ENCODE data around the gene NIPBL. TPM values are rescaled to one million over a fixed set of nuclear protein-coding genes. Genes with fewer than 3 reads are reported as not detected.
"Not testable (repeated sequence)": the region's sequence is repeated elsewhere in the genome, so short reads cannot be mapped to it uniquely, and the experiment has no call there.

The NIPBL gene, protein sequence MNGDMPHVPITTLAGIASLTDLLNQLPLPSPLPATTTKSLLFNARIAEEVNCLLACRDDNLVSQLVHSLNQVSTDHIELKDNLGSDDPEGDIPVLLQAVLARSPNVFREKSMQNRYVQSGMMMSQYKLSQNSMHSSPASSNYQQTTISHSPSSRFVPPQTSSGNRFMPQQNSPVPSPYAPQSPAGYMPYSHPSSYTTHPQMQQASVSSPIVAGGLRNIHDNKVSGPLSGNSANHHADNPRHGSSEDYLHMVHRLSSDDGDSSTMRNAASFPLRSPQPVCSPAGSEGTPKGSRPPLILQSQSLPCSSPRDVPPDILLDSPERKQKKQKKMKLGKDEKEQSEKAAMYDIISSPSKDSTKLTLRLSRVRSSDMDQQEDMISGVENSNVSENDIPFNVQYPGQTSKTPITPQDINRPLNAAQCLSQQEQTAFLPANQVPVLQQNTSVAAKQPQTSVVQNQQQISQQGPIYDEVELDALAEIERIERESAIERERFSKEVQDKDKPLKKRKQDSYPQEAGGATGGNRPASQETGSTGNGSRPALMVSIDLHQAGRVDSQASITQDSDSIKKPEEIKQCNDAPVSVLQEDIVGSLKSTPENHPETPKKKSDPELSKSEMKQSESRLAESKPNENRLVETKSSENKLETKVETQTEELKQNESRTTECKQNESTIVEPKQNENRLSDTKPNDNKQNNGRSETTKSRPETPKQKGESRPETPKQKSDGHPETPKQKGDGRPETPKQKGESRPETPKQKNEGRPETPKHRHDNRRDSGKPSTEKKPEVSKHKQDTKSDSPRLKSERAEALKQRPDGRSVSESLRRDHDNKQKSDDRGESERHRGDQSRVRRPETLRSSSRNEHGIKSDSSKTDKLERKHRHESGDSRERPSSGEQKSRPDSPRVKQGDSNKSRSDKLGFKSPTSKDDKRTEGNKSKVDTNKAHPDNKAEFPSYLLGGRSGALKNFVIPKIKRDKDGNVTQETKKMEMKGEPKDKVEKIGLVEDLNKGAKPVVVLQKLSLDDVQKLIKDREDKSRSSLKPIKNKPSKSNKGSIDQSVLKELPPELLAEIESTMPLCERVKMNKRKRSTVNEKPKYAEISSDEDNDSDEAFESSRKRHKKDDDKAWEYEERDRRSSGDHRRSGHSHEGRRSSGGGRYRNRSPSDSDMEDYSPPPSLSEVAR (N-terminal part only)
- total RNA-seq = 10 to 100 TPM; 54.1 to 55.9 TPM

DNA sequence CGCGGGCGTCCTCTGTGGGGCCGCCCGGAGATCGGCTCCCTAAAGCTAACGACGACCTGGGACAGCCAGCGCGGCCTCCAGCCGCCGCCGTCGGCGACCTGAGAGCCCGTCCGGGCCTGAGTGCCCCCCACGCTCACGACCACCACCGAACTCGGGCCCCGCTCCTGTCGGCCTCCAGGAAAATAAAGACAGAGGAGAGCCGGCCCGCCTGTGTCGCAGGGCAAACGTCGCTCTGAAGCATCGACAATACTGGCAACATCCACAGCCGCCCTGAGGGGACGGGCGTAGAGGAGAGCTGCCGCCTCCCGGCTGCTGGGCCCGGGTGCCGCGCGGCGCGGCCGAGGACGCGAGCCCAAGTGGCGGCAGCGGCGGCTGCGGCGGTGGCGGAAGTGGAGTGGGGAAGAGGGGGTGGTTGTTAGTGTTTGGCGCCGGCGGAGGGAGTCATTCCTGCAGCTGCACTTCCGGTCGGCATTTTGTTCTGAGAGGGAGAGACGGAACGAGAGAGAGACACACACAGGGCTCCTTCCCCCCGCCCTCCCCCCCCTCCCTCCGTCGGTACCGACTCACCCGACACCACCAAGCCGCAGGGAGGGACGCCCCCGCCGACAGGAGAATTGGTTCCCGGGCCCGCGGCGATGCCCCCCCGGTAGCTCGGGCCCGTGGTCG is at the start of gene NIPBL:
NIPBL (plus strand) TSS at position 471 of the 666 bp plus-strand sequence. CDS start 76,928 bp downstream, outside the sequence.
- ChIA-PET CTCF (interaction anchor here (1.1 to 2.1 kb wide), 6 partner anchors 68 to 495 kb away, joined by 3 to 6 read pairs (median 4); partner anchors contain the start of gene NUP155), POLR2A (interaction anchor here (0.8 to 1.8 kb wide), 9 partner anchors 8 to 725 kb away, joined by 3 to 10 read pairs (median 4); partner anchors contain the start of genes LMBRD2, NUP155 and SKP2)
- ATAC-seq (peak; percentile 72), DNase-seq (peak; percentile 93)
- Mint-ChIP-seq H3K9me3 (ENCODE audit: insufficient read depth) (no peaks in the 10 kb centered on the region), H3K36me3 (ENCODE audit: low read depth) (peaks cover 22% of the 10 kb centered on the region), H3K27me3 (ENCODE audit: low read depth) (no peaks in the 10 kb centered on the region), H3K27ac (peak within 1 kb of the TSS; percentile 95), H3K4me3 (peak within 1 kb of the TSS; percentile 87), H3K4me1 (ENCODE audit: low read depth) (peaks cover 29% of the 10 kb centered on the region)

DNA sequence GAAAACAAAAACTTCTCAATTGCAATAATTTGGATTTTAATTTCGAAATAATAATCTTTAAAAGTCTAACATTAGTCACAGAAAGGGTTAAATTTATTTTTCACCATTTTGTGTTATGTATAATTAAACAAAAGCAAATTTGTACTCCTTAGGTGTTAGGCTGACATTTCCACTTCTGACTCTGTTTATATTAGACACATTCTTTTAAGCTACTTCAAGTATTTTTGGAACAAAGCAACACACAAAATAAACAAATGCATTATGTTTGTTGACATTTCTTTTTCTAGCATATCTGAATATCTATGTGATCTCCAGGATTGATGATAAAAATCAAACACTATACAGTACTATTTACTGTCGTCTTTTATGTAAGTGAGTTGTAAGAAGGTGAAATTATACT is 44.3 kb upstream of the NIPBL start:
- H3K4me3 Mint-ChIP-seq = no peak overlapping the region
- POLR2A ChIA-PET = interaction anchor here (0.6 kb wide), 1 partner anchor 125 kb away, joined by 3 read pairs; no protein-coding TSS in a partner anchor
- CTCF ChIA-PET = no interaction called here
- H3K27ac Mint-ChIP-seq = no peak overlapping the region
- no peaks in the 10 kb centered on the region for H3K4me1 Mint-ChIP-seq (ENCODE audit: low read depth)
- H3K36me3 Mint-ChIP-seq (ENCODE audit: low read depth) = no peaks in the 10 kb centered on the region
- ATAC-seq (no peak), DNase-seq (no peak)
- H3K27me3 Mint-ChIP-seq (ENCODE audit: low read depth) = peaks cover 9% of the 10 kb centered on the region
- H3K9me3 Mint-ChIP-seq (ENCODE audit: insufficient read depth) = no peaks in the 10 kb centered on the region

DNA sequence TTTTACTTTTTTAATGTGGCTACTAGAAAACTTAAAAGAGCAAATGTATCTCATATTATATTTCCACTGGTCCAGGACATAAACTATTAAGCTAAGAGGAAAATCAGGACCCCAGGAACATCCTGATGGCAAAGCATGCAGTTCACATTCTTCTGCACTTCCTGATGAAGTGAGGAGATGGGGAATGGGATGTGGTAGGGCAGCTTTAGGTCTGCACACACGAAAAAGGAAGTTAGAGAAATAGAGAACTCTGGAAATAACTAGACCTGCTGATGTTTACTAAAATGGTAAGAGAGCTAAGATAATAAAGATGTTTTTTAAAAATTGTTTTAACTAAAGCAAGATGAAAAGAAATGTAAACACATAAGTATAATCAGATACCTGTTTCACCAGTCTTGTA is 39.7 kb upstream of the NIPBL start:
- H3K4me1 Mint-ChIP-seq (ENCODE audit: low read depth) = no peaks in the 10 kb centered on the region
- POLR2A ChIA-PET = no interaction called here

DNA sequence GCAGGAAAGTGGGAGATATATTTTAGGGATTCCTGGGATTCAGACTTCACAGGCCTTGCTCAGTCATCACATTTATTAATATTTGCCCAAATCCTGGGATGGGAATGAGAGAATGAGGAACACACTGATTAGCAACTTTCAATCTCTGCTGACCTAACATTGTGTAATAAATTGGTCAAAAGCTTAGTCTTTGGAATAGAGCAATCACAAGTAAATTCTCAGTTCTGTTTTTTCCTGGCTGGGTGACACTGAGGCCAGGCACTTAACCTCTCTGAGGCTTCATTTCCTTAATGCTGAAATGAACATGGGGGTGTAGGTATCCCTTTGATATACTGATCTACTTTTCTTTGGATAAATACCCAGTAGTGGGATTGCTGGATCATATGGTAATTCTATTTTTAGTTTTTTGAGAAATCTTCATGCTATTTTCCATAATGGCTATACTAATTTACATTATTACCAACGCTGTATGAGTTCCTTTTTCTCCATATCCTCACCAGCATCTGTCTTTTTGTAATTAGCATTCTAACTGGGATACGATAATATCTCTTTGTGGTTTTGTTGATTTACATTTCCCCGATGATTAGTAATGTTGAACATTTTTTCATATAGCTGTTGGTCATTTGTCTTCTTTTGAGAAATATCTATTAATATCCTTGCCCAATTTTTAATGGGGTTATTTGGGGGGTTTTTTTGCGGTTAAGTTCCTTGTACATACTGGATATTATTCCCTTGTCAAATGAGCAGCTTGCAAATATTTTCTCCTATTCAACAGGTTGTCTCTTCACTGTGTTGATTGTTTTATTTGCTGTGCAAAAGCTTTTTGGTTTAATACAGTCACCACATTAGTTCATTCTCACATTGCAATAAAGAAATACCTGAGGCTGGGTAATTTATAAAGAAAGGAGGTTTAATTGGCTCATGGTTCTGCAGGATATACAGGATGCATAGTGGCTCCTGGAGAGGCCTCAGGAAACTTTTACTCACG is 36.8 kb upstream of the NIPBL start:
- Mint-ChIP-seq H3K9me3 (ENCODE audit: insufficient read depth) (no peaks in the 10 kb centered on the region), H3K4me3 (no peak overlapping the region), H3K36me3 (ENCODE audit: low read depth) (no peaks in the 10 kb centered on the region), H3K4me1 (ENCODE audit: low read depth) (peaks cover 10% of the 10 kb centered on the region), H3K27ac (no peak overlapping the region), H3K27me3 (ENCODE audit: low read depth) (peaks cover 12% of the 10 kb centered on the region)
- ChIA-PET CTCF (interaction anchor here (1.0 kb wide), 1 partner anchor 15 kb away, joined by 3 read pairs; no protein-coding TSS in a partner anchor), POLR2A (no interaction called here)
- DNase-seq (no peak), ATAC-seq (no peak)

More for the DNA sequence above, 39.7 kb upstream of the NIPBL start:
- DNase-seq = no peak
- ATAC-seq = no peak
- H3K27me3 Mint-ChIP-seq (ENCODE audit: low read depth) = peaks cover 12% of the 10 kb centered on the region
- no peaks in the 10 kb centered on the region for H3K9me3 Mint-ChIP-seq (ENCODE audit: insufficient read depth)
- H3K36me3 Mint-ChIP-seq (ENCODE audit: low read depth) = no peaks in the 10 kb centered on the region
- no peak overlapping the region for H3K27ac Mint-ChIP-seq
- H3K4me3 Mint-ChIP-seq = no peak overlapping the region
- CTCF ChIA-PET = no interaction called here

DNA sequence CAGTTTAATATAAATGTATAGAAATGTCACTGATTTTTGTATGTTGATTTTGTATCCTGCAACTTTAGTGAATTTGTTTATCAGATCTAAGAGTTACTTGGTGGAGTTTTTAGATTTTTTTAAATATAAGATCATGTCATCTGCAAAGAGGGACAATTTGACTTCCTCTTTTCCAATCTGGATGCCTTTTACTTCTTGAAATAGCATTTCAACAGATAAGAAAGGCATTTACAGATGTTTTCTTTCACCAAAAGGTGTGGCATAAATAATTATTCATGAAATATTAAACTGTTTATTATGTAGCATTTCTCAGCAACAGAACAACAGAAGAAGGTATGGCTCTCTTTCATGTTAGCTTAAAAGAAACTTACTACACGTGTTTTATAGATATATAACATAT is 34.9 kb upstream of the NIPBL start:
- Mint-ChIP-seq H3K27ac (no peak overlapping the region), H3K4me1 (ENCODE audit: low read depth) (peaks cover 11% of the 10 kb centered on the region), H3K4me3 (no peak overlapping the region), H3K36me3 (ENCODE audit: low read depth) (no peaks in the 10 kb centered on the region), H3K27me3 (ENCODE audit: low read depth) (peaks cover 13% of the 10 kb centered on the region), H3K9me3 (ENCODE audit: insufficient read depth) (no peaks in the 10 kb centered on the region)
- no peak for DNase-seq
- no peak for ATAC-seq
- POLR2A ChIA-PET = no interaction called here
- CTCF ChIA-PET = no interaction called here

DNA sequence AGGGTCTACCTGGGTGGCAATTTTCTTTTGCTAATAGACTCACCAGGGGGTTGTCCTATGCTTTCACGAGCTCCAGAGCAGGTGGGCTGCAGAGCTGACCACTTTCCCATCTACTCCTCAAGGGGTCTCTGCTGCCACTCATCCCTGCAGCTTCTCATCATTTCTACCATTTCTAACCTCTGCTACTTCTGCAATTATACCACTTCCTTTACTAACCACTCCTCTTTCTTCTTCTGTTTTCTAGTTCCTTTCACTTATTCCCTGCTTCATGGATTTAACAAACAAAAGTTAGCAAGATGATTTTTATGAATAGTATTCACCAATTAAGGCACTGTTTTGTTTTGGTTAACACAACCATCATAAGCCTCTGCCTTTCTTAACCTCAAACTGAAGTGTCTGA is 34.5 kb upstream of the NIPBL start:
- H3K27ac Mint-ChIP-seq = no peak overlapping the region
- DNase-seq (no peak), ATAC-seq (no peak)
- POLR2A ChIA-PET = no interaction called here
- no peak overlapping the region for H3K4me3 Mint-ChIP-seq
- peaks cover 11% of the 10 kb centered on the region for H3K4me1 Mint-ChIP-seq (ENCODE audit: low read depth)
- H3K36me3 Mint-ChIP-seq (ENCODE audit: low read depth) = no peaks in the 10 kb centered on the region
- CTCF ChIA-PET = no interaction called here
- no peaks in the 10 kb centered on the region for H3K9me3 Mint-ChIP-seq (ENCODE audit: insufficient read depth)
- peaks cover 11% of the 10 kb centered on the region for H3K27me3 Mint-ChIP-seq (ENCODE audit: low read depth)

DNA sequence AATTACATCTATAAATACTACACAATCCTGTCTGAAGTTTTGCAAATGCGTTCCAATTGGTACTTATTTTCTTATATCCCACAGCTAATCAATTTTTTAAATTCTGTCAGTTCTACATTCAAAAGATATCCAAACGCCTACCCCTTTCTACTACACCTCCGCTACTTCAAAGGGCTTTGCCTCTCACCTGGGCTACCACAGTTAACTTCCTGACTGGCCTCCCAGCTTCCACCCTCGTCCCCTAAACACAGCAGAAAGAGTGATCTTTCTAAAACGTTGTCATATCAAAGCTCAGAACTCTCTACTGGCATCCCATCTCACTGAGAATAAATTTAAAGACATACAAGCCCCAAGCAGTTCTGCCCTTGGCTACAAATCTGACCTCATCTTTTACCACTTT is 32.3 kb upstream of the NIPBL start:
- CTCF ChIA-PET = interaction anchor here (1.0 to 1.5 kb wide), 3 partner anchors 30 to 148 kb away, joined by 3 to 4 read pairs (median 3); no protein-coding TSS in a partner anchor
- DNase-seq (no peak), ATAC-seq (peak; percentile 39)
- H3K9me3 Mint-ChIP-seq (ENCODE audit: insufficient read depth) = no peaks in the 10 kb centered on the region
- H3K4me1 Mint-ChIP-seq (ENCODE audit: low read depth) = peaks cover 11% of the 10 kb centered on the region
- no peaks in the 10 kb centered on the region for H3K36me3 Mint-ChIP-seq (ENCODE audit: low read depth)
- no peak overlapping the region for H3K4me3 Mint-ChIP-seq
- POLR2A ChIA-PET = no interaction called here
- H3K27me3 Mint-ChIP-seq (ENCODE audit: low read depth) = peaks cover 12% of the 10 kb centered on the region
- no peak overlapping the region for H3K27ac Mint-ChIP-seq

DNA sequence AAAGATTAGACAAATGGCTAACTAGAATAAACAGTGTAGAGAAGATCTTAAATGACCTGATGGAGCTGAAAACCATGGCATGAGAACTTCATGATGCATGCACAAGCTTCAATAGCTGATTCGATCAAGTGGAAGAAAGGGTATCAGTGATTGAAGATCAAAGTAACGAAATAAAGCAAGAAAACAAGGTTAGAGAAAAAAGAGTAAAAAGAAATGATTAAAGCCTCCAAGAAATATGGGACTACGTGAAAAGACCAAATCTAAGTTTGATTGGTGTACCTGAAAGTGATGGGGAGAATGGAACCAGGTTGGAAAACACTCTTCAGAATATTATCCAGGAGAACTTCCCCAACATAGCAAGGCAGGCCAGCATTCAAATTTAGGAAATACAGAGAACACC is 28.0 kb upstream of the NIPBL start:
- CTCF ChIA-PET; POLR2A ChIA-PET; ATAC-seq; H3K4me3 Mint-ChIP-seq; H3K27ac Mint-ChIP-seq; H3K9me3 Mint-ChIP-seq (ENCODE audit: insufficient read depth); H3K36me3 Mint-ChIP-seq (ENCODE audit: low read depth); DNase-seq: not testable (repeated sequence)
- peaks cover 10% of the 10 kb centered on the region for H3K4me1 Mint-ChIP-seq (ENCODE audit: low read depth)
- peaks cover 14% of the 10 kb centered on the region for H3K27me3 Mint-ChIP-seq (ENCODE audit: low read depth)

DNA sequence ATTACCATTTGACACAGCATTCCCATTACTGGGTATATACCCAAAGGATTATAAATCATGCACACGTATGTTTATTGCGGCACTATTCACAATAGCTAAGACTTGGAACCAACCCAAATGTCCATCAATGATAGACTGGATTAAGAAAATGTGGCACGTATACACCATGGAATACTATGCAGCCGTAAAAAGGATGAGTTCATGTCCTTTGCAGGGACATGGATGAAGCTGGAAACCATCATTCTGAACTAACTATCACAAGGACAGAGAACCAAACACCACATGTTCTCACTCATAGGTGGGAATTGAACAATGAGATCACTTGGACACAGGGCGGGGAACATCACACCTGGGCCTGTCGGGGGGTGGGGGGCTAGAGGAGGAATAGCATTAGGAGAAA is 23.7 kb upstream of the NIPBL start:
- H3K27me3 Mint-ChIP-seq (ENCODE audit: low read depth); H3K27ac Mint-ChIP-seq; H3K4me1 Mint-ChIP-seq (ENCODE audit: low read depth); H3K36me3 Mint-ChIP-seq (ENCODE audit: low read depth); H3K4me3 Mint-ChIP-seq; H3K9me3 Mint-ChIP-seq (ENCODE audit: insufficient read depth); DNase-seq; POLR2A ChIA-PET; ATAC-seq: not testable (repeated sequence)
- CTCF ChIA-PET = interaction anchor here (1.3 kb wide), 1 partner anchor 14 kb away, joined by 4 read pairs; no protein-coding TSS in a partner anchor

DNA sequence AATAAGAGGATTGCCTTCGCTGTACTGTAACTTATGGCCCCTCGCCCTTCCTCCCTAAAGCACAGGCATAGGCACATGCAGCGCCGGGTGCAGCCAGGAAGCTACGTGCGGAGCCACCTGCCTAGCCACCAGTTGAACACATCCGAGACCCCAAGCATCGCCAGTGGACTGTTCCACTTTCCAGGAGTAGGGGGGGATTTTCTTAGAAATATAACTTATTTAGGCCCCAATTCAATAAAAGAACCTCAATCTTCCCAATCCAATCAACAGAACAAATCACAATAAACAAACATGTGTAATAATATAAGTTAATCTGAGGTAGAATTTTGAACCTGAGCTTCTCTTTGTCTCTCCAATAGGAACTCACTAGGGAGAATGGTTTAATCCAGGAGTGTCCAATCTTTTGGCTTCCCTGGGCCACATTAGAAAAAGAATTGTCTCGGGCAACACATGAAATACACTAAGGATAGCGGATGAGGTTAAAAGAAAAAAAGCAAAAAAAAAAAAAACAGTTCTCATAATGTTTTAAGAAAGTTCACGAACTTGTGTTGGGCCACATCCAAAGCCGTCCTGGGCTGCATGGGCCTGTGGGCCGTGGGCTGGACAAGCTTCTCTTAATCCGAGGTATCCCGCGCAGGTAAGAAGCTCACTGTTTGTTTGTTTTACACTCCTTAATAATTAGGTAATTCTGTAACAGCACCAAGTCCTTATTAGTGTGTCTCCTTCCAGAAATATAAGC is 22.0 kb upstream of the NIPBL start:
- DNase-seq (no peak), ATAC-seq (no peak)
- Mint-ChIP-seq H3K36me3 (ENCODE audit: low read depth) (no peaks in the 10 kb centered on the region), H3K4me1 (ENCODE audit: low read depth) (peaks cover 4% of the 10 kb centered on the region), H3K4me3 (no peak overlapping the region), H3K27me3 (ENCODE audit: low read depth) (peaks cover 8% of the 10 kb centered on the region), H3K27ac (no peak overlapping the region), H3K9me3 (ENCODE audit: insufficient read depth) (no peaks in the 10 kb centered on the region)
- ChIA-PET POLR2A (no interaction called here), CTCF (interaction anchor here (1.3 to 1.4 kb wide), 2 partner anchors 16 to 125 kb away, joined by 4 to 5 read pairs; no protein-coding TSS in a partner anchor)
